Measurements from ENCODE around the gene PTPRN2. TPM values are rescaled to one million over a fixed set of nuclear protein-coding genes. Genes with fewer than 3 reads are reported as not detected.
"Not testable (repeated sequence)": the region's sequence is repeated elsewhere in the genome, so short reads cannot be mapped to it uniquely, and the experiment has no call there.

The PTPRN2 gene
- total RNA-seq, 2 experiments from 2014 or later: 4.7 to 4.8 TPM

- Mint-ChIP-seq H3K36me3 (ENCODE audit: low read depth) (no peaks in the 10 kb centered on the region), H3K4me3 (no peak overlapping the region), H3K27ac (no peak overlapping the region), H3K4me1 (peaks cover 2% of the 10 kb centered on the region), H3K27me3 (peaks cover 26% of the 10 kb centered on the region), H3K9me3 (no peaks in the 10 kb centered on the region)
- DNase-seq: no peak
- POLR2A ChIA-PET: no interaction called here
- CTCF ChIA-PET: no interaction called here
Measured at GRCh38 chr7:157666530-157667040, 921.0 kb downstream of the PTPRN2 start.

DNA sequence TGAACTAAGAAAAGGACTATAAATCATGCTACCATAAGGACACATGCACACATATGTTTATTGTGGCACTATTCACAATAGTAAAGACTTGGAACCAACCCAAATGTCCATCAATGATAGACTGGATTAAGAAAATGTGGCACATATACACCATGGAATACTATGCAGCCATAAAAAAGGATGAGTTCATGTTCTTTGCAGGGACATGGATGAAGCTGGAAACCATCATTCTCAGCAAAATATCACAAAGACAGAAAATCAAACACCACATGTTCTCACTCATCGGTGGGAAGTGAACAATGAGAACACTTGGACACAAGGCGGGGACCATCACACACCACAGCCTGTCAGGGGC, 922.0 kb downstream of the PTPRN2 start:
- POLR2A ChIA-PET; CTCF ChIA-PET; H3K36me3 Mint-ChIP-seq (ENCODE audit: low read depth); H3K4me3 Mint-ChIP-seq; DNase-seq; H3K9me3 Mint-ChIP-seq; H3K4me1 Mint-ChIP-seq; H3K27ac Mint-ChIP-seq: not testable (repeated sequence)
- peaks cover 23% of the 10 kb centered on the region for H3K27me3 Mint-ChIP-seq

DNA sequence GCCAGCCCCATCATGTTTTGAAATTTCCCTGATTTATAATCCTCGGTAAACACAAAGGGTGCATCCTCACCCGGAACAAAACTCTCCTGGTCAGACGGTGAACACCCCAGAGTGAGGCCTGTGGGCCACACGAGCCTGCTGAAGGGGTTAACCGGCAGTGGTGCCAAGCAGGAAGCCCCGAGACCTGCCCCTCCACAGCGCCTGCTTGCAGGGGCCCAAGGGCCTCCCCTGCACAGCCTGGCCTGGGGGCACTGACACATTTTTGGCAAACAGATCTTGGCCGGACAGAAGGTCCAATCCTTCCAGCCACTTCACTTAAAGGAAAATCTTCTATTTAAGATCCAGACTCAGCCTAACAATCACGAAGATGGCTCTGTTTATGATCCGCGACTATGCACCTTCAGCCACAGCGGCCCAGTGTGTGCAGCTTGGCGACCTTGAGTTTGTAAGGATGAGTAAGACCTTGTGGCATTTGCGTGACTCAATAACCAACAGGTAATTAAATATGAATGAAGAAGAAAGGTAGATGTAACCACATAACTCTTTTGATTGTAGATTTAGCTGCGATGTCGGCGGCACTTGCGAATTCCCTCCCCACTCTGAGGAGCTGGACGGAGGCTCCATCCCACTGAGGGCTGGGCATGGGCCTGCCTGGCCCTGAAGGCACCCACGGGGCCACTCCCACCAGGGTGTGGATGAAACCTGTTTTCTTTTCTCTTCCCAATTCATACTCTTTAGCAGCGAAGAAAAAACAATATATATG, 922.6 kb downstream of the PTPRN2 start:
- Mint-ChIP-seq H3K36me3 (ENCODE audit: low read depth) (no peaks in the 10 kb centered on the region), H3K4me3 (no peak overlapping the region), H3K27me3 (peaks cover 17% of the 10 kb centered on the region), H3K27ac (no peak overlapping the region), H3K4me1 (peaks cover 6% of the 10 kb centered on the region), H3K9me3 (no peaks in the 10 kb centered on the region)
- ChIA-PET CTCF (no interaction called here), POLR2A (no interaction called here)
- no peak for DNase-seq

- no peaks in the 10 kb centered on the region for H3K9me3 Mint-ChIP-seq
- DNase-seq: no peak
- ChIA-PET POLR2A (no interaction called here), CTCF (no interaction called here)
- no peak overlapping the region for H3K4me3 Mint-ChIP-seq
- no peaks in the 10 kb centered on the region for H3K36me3 Mint-ChIP-seq (ENCODE audit: low read depth)
- peaks cover 10% of the 10 kb centered on the region for H3K4me1 Mint-ChIP-seq
- H3K27ac Mint-ChIP-seq: no peak overlapping the region
- peaks cover 11% of the 10 kb centered on the region for H3K27me3 Mint-ChIP-seq
Measured at GRCh38 chr7:157664034-157664433, 923.6 kb downstream of the PTPRN2 start.

DNA sequence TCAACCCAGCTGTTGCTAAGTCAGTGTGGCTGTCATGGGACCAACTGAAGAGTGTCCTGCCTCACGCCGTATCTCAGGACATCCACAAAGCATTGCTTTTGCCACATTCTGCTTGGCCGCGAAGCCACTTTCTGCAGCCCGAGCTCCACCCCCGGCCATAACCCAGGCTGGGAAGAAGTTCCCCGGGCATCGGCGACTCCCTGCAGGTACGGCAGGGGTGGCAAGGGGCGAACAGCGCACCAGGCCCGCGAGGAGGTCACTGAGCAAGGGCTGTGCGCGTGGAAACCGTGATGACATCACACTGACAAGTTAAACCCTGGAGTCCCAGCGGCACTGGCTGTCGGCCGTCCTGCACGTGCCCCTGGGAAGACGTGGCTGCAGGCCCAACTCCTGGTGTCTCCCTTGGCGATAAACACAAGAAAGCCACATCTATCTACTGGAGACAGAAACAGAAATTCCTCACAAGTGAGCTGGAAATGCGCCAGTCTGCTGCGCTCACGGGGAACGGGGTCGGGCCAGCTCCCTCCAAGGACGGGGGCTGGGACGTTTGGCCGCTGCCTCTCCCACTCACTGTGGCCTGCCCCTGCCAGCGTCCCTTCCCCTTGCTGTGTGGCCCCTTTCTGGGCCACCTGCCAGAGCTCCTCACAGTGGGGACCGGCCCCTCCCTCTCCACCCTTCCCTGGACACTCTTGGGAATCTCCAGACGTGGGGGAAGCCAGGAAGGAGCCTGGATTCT, 924.5 kb downstream of the PTPRN2 start:
- POLR2A ChIA-PET: no interaction called here
- Mint-ChIP-seq H3K4me1 (peaks cover 9% of the 10 kb centered on the region), H3K36me3 (ENCODE audit: low read depth) (no peaks in the 10 kb centered on the region)

DNA sequence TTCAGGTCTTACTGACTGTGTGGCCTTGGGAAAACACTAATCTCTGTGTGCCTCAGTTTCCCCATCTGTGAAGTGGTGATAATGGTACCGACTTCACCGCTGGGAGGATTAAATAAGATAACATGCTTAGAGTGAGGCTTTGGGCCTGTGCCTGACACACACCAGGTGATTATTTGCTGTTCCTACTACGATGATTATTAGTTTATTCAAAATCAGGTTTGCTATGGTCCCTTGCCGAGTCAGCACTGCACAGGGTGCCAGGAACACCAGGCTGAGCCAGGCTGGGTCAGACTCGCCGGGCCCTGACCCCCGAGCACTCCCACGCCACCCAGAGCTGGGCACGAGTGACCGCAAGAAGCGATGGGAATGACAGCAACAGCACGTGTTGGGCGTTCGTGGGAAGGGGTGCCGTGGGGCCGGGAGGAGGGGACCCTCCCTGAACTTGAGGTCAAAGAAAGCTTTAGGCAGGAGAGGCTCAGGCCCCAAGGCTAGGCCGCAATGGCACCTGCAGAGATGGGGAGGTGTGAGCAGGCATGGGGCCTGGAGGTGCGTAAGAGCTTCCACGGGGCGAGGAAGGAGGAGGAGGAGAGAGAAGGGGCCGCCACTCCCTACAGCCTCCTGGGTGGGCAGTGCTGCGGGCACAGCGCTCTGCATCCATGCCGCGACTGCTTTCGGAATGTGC, 925.4 kb downstream of the PTPRN2 start:
- no peak for DNase-seq
- ChIA-PET CTCF (no interaction called here), POLR2A (no interaction called here)
- Mint-ChIP-seq H3K4me3 (no peak overlapping the region), H3K9me3 (no peaks in the 10 kb centered on the region), H3K27me3 (no peaks in the 10 kb centered on the region), H3K27ac (no peak overlapping the region), H3K4me1 (peaks cover 9% of the 10 kb centered on the region), H3K36me3 (ENCODE audit: low read depth) (no peaks in the 10 kb centered on the region)

More for the DNA sequence above, 924.5 kb downstream of the PTPRN2 start:
- no peak overlapping the region for H3K27ac Mint-ChIP-seq
- H3K4me3 Mint-ChIP-seq: no peak overlapping the region
- CTCF ChIA-PET: no interaction called here
- DNase-seq: no peak
- H3K9me3 Mint-ChIP-seq: no peaks in the 10 kb centered on the region
- H3K27me3 Mint-ChIP-seq: peaks cover 2% of the 10 kb centered on the region

DNA sequence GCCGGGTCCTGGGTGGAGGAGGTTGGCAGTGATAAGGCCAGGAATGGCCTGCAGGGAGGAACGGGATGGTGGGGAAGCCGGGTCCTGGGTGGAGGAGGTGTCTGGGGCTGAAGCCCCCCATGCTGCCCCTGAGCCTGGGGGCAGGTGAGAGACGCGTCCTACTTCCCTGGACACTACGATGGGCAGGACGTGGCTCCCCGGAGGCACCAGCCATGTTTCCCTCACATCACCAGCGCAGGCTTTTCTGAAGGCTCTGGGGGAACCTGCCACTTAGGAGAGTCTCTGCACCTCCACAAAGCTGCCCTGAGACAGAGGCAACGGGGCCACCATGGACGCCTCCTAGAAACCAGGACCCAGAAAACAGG, 926.0 kb downstream of the PTPRN2 start:
- Mint-ChIP-seq H3K27me3 (no peaks in the 10 kb centered on the region), H3K27ac (no peak overlapping the region), H3K36me3 (ENCODE audit: low read depth) (no peaks in the 10 kb centered on the region), H3K4me1 (peaks cover 9% of the 10 kb centered on the region), H3K4me3 (no peak overlapping the region), H3K9me3 (no peaks in the 10 kb centered on the region)
- no peak for DNase-seq
- CTCF ChIA-PET: no interaction called here
- POLR2A ChIA-PET: no interaction called here

DNA sequence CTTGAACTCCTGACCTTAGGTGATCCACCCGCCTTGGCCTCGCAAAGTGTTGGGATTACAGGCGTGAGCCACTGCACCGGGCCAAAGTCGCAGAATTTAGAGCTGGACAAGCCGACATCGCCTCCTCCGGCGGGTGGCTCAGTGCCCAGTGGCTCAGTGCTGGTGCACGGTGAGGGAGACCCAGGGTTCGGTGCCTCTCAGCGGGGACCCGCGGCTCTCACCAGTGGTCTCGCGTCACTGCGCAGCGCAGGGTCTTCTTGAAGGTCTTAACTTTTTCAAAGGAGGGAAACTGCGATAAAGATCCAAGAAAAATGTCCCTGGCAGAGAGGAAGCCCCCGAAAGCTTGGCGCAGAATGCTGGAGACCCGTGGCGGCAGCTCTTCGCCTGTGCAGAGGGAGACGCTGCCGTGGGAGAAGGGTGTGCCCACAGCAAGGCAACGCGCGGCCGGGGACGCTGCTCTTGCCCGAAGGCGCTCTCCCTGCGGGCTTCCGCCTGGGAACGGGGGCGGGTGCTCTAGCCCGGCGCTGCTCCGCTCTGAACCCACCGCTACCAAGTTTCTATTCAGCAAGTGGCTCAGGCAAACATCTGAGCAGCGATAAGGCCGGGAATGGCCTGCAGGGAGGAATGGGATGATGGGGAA, 926.5 kb downstream of the PTPRN2 start:
- POLR2A ChIA-PET: interaction anchor here (1.2 kb wide), 1 partner anchor 171 kb away, joined by 3 read pairs; no protein-coding TSS in a partner anchor
- no peak for DNase-seq
- Mint-ChIP-seq H3K27me3 (no peaks in the 10 kb centered on the region), H3K27ac (no peak overlapping the region), H3K36me3 (ENCODE audit: low read depth) (no peaks in the 10 kb centered on the region), H3K9me3 (no peaks in the 10 kb centered on the region), H3K4me3 (no peak overlapping the region), H3K4me1 (peaks cover 9% of the 10 kb centered on the region)
- CTCF ChIA-PET: no interaction called here

GRCh38 chr7:157658851-157659412, 928.7 kb downstream of the PTPRN2 start:
- DNase-seq: no peak
- POLR2A ChIA-PET: no interaction called here
- Mint-ChIP-seq H3K27ac (no peak overlapping the region), H3K4me1 (peaks cover 9% of the 10 kb centered on the region), H3K27me3 (no peaks in the 10 kb centered on the region), H3K4me3 (no peak overlapping the region), H3K9me3 (no peaks in the 10 kb centered on the region), H3K36me3 (ENCODE audit: low read depth) (no peaks in the 10 kb centered on the region)
- CTCF ChIA-PET: no interaction called here

GRCh38 chr7:157657741-157658740, 929.6 kb downstream of the PTPRN2 start:
- Mint-ChIP-seq H3K4me1 (peaks cover 9% of the 10 kb centered on the region), H3K4me3 (no peak overlapping the region), H3K9me3 (no peaks in the 10 kb centered on the region), H3K27ac (no peak overlapping the region), H3K27me3 (no peaks in the 10 kb centered on the region), H3K36me3 (ENCODE audit: low read depth) (no peaks in the 10 kb centered on the region)
- POLR2A ChIA-PET: no interaction called here
- CTCF ChIA-PET: no interaction called here
- no peak for DNase-seq

DNA sequence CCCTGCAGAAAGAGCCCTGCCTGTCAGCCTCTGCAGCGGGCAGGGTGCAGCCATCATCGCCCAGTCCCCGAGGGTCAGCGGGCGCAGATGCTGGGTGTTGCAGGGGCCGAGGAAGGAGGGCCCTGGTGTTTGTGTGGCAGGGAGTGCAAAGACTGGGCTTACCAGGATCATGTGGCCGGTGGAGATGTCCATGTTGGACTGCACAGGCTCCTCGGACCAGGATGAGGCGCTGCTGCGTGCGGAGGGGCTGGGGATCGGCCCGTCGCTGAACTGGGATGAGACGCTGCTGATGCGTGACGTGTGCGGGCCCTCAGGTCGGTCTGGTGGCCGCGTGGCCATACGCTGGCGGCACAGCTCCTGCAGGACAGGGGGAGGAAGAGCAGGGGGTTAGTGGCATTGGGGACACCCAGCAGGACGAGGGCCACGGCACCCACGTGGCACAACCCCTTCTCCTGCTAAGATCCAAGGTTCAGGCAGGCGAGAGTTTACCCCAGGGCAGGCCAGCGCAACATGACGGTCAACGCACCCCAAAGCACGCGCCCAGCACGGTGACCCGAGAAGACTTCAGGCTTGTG, 931.3 kb downstream of the PTPRN2 start:
- no peak overlapping the region for H3K27ac Mint-ChIP-seq
- no peak overlapping the region for H3K4me3 Mint-ChIP-seq
- H3K9me3 Mint-ChIP-seq: no peaks in the 10 kb centered on the region
- POLR2A ChIA-PET: no interaction called here
- peaks cover 9% of the 10 kb centered on the region for H3K4me1 Mint-ChIP-seq
- no peak for DNase-seq
- no peaks in the 10 kb centered on the region for H3K27me3 Mint-ChIP-seq
- CTCF ChIA-PET: no interaction called here
- H3K36me3 Mint-ChIP-seq (ENCODE audit: low read depth): no peaks in the 10 kb centered on the region

DNA sequence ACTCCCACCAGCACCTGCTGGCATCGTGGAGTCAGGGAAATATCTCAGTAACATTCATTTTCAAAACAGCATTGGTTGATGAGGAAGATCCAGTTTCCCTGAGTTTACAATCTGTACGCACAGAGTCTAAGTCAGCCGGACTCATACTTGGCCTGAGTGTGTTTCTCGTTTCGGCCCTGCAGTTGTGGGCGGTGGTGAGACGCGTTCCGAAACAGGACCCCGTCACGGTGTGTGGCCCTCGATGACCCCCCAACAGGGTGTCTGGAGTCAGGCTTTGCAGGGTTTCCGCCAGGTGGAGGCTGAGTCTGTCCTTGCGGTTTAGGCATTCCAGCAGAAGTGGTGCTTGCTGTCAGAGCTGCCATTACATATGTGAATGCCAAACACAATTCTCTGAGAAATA, 933.3 kb downstream of the PTPRN2 start:
- Mint-ChIP-seq H3K4me1 (peaks cover 1% of the 10 kb centered on the region), H3K4me3 (no peak overlapping the region), H3K9me3 (no peaks in the 10 kb centered on the region), H3K36me3 (ENCODE audit: low read depth) (no peaks in the 10 kb centered on the region), H3K27me3 (no peaks in the 10 kb centered on the region), H3K27ac (no peak overlapping the region)
- POLR2A ChIA-PET: no interaction called here
- CTCF ChIA-PET: no interaction called here
- no peak for DNase-seq
